ENCODE data around the gene PRKAA2.

Gene PRKAA2

GRCh38 chr1:56755911-56756310 lies 110.8 kb downstream of the PRKAA2 start:
- H3K4me3 ChIP-seq (ENCODE audit: low read depth in 1 of 5, low read length in 5 of 5) = no peak overlapping the region
- no peak overlapping the region for H3K27ac ChIP-seq (ENCODE audit: low read depth, low read length)
- H3K36me3 ChIP-seq (ENCODE audit: control insufficient read depth in 5 of 5, insufficient read depth in 5 of 5, low read length in 5 of 5) = no peaks in the 10 kb centered on the region
- H3K9ac ChIP-seq (ENCODE audit: low read length in 5 of 5) = no peak overlapping the region
- peaks cover 0 to 6% (median 0%) of the 10 kb centered on the region in 5 donors for H3K27me3 ChIP-seq (ENCODE audit: control insufficient read depth in 5 of 5, insufficient read depth in 4 of 5, low read length in 5 of 5)
- no peaks in the 10 kb centered on the region for H3K9me3 ChIP-seq (ENCODE audit: control insufficient read depth in 5 of 5, low read length in 5 of 5)
- H3K4me1 ChIP-seq (ENCODE audit: control insufficient read depth in 5 of 5, insufficient read depth in 5 of 5, low read length in 5 of 5) = no peaks in the 10 kb centered on the region

GRCh38 chr1:56758135-56758534 lies 113.0 kb downstream of the PRKAA2 start:
- Histone ChIP-seq H3K4me3 (ENCODE audit: low read depth in 1 of 5, low read length in 5 of 5) (no peak overlapping the region), H3K9me3 (ENCODE audit: control insufficient read depth in 5 of 5, low read length in 5 of 5) (no peaks in the 10 kb centered on the region), H3K9ac (ENCODE audit: low read length in 5 of 5) (no peak overlapping the region), H3K36me3 (ENCODE audit: control insufficient read depth in 5 of 5, insufficient read depth in 5 of 5, low read length in 5 of 5) (no peaks in the 10 kb centered on the region), H3K27me3 (ENCODE audit: control insufficient read depth in 5 of 5, insufficient read depth in 4 of 5, low read length in 5 of 5) (peaks cover 0 to 6% (median 0%) of the 10 kb centered on the region in 5 donors), H3K27ac (ENCODE audit: low read depth, low read length) (no peak overlapping the region), H3K4me1 (ENCODE audit: control insufficient read depth in 5 of 5, insufficient read depth in 5 of 5, low read length in 5 of 5) (no peaks in the 10 kb centered on the region)

GRCh38 chr1:56758794-56759193 lies 113.7 kb downstream of the PRKAA2 start:
- Histone ChIP-seq H3K36me3 (ENCODE audit: control insufficient read depth in 5 of 5, insufficient read depth in 5 of 5, low read length in 5 of 5) (no peaks in the 10 kb centered on the region), H3K27ac (ENCODE audit: low read depth, low read length) (no peak overlapping the region), H3K27me3 (ENCODE audit: control insufficient read depth in 5 of 5, insufficient read depth in 4 of 5, low read length in 5 of 5) (peaks cover 0 to 6% (median 0%) of the 10 kb centered on the region in 5 donors), H3K4me1 (ENCODE audit: control insufficient read depth in 5 of 5, insufficient read depth in 5 of 5, low read length in 5 of 5) (no peaks in the 10 kb centered on the region), H3K4me3 (ENCODE audit: low read depth in 1 of 5, low read length in 5 of 5) (no peak overlapping the region), H3K9me3 (ENCODE audit: control insufficient read depth in 5 of 5, low read length in 5 of 5) (no peaks in the 10 kb centered on the region), H3K9ac (ENCODE audit: low read length in 5 of 5) (no peak overlapping the region)
